BLaER1 treated with 17β-estradiol and CSF1 and Interleukin-3, amounts not matched to agents 10 nM and 100 nM (cell line): Measurements from ENCODE around the gene SLC35A1.

Experiments used
- H3K27ac ChIP-seq, 11 experiments: shearing (Covaris generic); formaldehyde crosslinking; 2 replicates each; pipeline ENCODE4 v1.8.1; 2022
- H3K27me3 ChIP-seq, 11 experiments: shearing (Covaris generic); formaldehyde crosslinking; 2 replicates each; pipeline ENCODE4 v1.8.1; 2022
- H3K36me3 ChIP-seq, 11 experiments: shearing (Covaris generic); formaldehyde crosslinking; 2 replicates each; pipeline ENCODE4 v1.8.1; 2022
- H3K4me1 ChIP-seq, 10 experiments: shearing (Covaris generic); formaldehyde crosslinking; 2 replicates each; pipeline ENCODE4 v1.8.1; 2022
- H3K4me2 ChIP-seq, 11 experiments: shearing (Covaris generic); formaldehyde crosslinking; 2 replicates each; pipeline ENCODE4 v1.8.1; 2022
- H3K4me3 ChIP-seq, 10 experiments: shearing (Covaris generic); formaldehyde crosslinking; 2 replicates each; pipeline ENCODE4 v1.8.1; 2022
- H3K9ac ChIP-seq, 11 experiments: shearing (Covaris generic); formaldehyde crosslinking; 2 replicates each; pipeline ENCODE4 v1.8.1; 2022
- H3K9me3 ChIP-seq, 11 experiments: shearing (Covaris generic); formaldehyde crosslinking; replicated peaks in 1 of 11; 2 replicates each; pipeline ENCODE4 v1.8.1; 2022
- H4K20me1 ChIP-seq, 11 experiments: shearing (Covaris generic); formaldehyde crosslinking; 2 replicates each; pipeline ENCODE4 v1.8.1; 2022
- Cebpa-rat ChIP-seq, 11 experiments: shearing (Covaris generic); IDR thresholded peaks; 2 replicates each; pipeline ENCODE4 v1.8.1; 2022

Gene SLC35A1

GRCh38 chr6:87541041-87541440 lies 68.3 kb downstream of the SLC35A1 start:
- no peaks in the 10 kb centered on the region for H3K27me3 ChIP-seq
- no peak overlapping the region for H3K4me2 ChIP-seq
- H3K9me3 ChIP-seq: peaks cover 9 to 19% (median 14%) of the 10 kb centered on the region in 11 experiments; a peak in 18 of 22 replicates
- TF ChIP-seq Cebpa-rat (IDR thresholded peaks at IDR 0.05): no peak
- H3K27ac ChIP-seq: no peak overlapping the region
- no peak overlapping the region for H3K9ac ChIP-seq
- peaks cover 0 to 8% (median 0%) of the 10 kb centered on the region in 10 experiments; a peak in 1 of 20 replicates for H3K4me1 ChIP-seq
- no peak overlapping the region for H3K4me3 ChIP-seq
- no peaks in the 10 kb centered on the region for H4K20me1 ChIP-seq
- H3K36me3 ChIP-seq: peaks cover 18 to 55% (median 30%) of the 10 kb centered on the region in 11 experiments; a peak in 18 of 22 replicates

GRCh38 chr6:87541744-87542143 lies 69.0 kb downstream of the SLC35A1 start:
- no peak overlapping the region for H3K27ac ChIP-seq
- H3K27me3 ChIP-seq: no peaks in the 10 kb centered on the region
- H3K4me3 ChIP-seq: no peak overlapping the region
- TF ChIP-seq Cebpa-rat (IDR thresholded peaks at IDR 0.05): no peak
- no peaks in the 10 kb centered on the region for H4K20me1 ChIP-seq
- peaks cover 0 to 7% (median 0%) of the 10 kb centered on the region in 10 experiments; a peak in 1 of 20 replicates for H3K4me1 ChIP-seq
- H3K9ac ChIP-seq: no peak overlapping the region
- H3K9me3 ChIP-seq: peaks cover 9 to 19% (median 14%) of the 10 kb centered on the region in 11 experiments; a peak in 18 of 22 replicates
- H3K4me2 ChIP-seq: no peak overlapping the region
- peaks cover 18 to 57% (median 30%) of the 10 kb centered on the region in 11 experiments; a peak in 18 of 22 replicates for H3K36me3 ChIP-seq

DNA sequence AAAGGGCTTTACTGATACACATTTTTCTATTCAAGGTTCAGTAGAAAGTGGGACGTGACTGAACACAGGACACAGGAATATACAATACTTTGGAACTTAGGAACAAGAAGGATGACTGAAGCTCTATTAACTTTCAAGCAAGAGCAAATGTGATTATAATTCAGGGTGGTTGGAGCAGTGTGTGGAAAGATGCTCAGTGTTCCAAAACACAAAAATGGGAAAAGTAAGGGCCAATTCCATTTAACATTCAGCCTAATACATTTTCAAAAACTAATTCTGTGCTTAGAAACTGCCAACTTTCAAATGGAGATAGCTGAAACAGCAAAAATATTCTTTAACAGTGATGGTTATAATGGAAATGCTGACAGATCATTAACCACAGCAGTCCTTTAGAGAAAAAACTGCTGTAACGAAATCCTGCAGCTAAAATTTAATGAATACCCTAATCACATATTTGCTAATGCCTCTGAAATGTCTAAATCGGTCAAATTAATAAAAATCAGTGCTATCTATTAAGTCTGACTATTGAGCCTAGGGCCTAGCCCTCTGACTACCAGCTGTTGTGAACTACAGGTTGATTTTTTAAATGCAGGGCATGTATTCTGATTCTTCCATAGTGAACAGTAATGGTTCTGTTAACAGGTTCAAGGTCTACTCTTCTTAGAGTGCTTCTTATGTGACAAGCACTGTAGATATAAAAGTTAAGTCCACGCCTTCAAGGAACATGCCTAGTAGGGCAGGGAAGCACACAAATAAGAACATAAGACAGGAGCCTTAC lies 71.1 kb downstream of the SLC35A1 start:
- Histone ChIP-seq H3K4me2 (no peak overlapping the region), H3K4me3 (no peak overlapping the region), H3K27ac (no peak overlapping the region), H3K36me3 (peaks cover 18 to 70% (median 37%) of the 10 kb centered on the region in 11 experiments; a peak in 20 of 22 replicates), H4K20me1 (no peaks in the 10 kb centered on the region), H3K9me3 (peaks cover 9 to 19% (median 14%) of the 10 kb centered on the region in 11 experiments; a peak in 18 of 22 replicates), H3K4me1 (no peaks in the 10 kb centered on the region), H3K9ac (no peak overlapping the region), H3K27me3 (no peaks in the 10 kb centered on the region)
- TF ChIP-seq Cebpa-rat (IDR thresholded peaks at IDR 0.05): no peak

DNA sequence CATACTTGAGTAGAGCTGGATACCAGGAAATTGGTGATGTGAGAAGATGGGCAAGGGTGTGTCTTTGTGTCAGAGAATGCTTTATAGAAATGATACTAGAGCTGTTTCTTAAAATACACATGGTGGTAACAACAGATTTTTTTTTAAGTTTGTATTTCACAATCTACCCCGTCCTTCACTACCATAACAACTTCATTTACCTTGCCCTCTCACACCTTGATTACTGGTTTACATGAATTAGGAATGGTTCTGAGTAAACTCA lies 71.6 kb downstream of the SLC35A1 start:
- Histone ChIP-seq H3K36me3 (peaks cover 13 to 70% (median 34%) of the 10 kb centered on the region in 11 experiments; a peak in 20 of 22 replicates), H4K20me1 (no peaks in the 10 kb centered on the region), H3K27me3 (no peaks in the 10 kb centered on the region), H3K4me2 (no peak overlapping the region), H3K9me3 (peaks cover 7 to 17% (median 10%) of the 10 kb centered on the region in 11 experiments; a peak in 18 of 22 replicates), H3K9ac (no peak overlapping the region), H3K4me3 (no peak overlapping the region), H3K4me1 (no peaks in the 10 kb centered on the region), H3K27ac (no peak overlapping the region)
- no peak for TF ChIP-seq Cebpa-rat (IDR thresholded peaks at IDR 0.05)

DNA sequence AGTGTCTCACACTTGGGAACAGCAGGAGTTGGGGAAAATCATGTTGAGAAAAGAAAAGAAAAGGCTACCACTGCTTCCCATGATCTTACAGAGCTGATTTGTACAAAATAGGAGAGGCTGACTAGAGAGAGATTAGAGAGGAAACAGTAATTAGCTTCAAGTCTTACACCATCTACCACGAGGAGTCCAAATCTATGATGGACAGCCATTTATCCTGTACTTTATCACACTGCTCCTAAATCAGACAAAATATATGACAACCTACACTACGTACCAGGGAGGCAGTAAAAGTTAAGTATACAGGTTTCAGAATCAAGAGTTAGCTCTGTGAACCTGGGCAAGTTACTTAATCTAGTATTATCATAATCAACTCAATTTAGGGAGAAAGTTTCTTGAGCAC lies 79.0 kb downstream of the SLC35A1 start:
- peaks cover 8 to 65% (median 18%) of the 10 kb centered on the region in 11 experiments; a peak in 15 of 22 replicates for H3K36me3 ChIP-seq
- H3K9me3 ChIP-seq: no peaks in the 10 kb centered on the region
- H3K9ac ChIP-seq: no peak overlapping the region
- no peak for TF ChIP-seq Cebpa-rat (IDR thresholded peaks at IDR 0.05)
- no peaks in the 10 kb centered on the region for H3K27me3 ChIP-seq
- H4K20me1 ChIP-seq: no peaks in the 10 kb centered on the region
- no peak overlapping the region for H3K4me3 ChIP-seq
- H3K4me2 ChIP-seq: no peak overlapping the region
- no peaks in the 10 kb centered on the region for H3K4me1 ChIP-seq
- no peak overlapping the region for H3K27ac ChIP-seq

- H3K9ac ChIP-seq: no peak overlapping the region
- TF ChIP-seq Cebpa-rat (IDR thresholded peaks at IDR 0.05): no peak
- H3K36me3 ChIP-seq: peaks cover 8 to 67% (median 17%) of the 10 kb centered on the region in 11 experiments; a peak in 14 of 22 replicates
- no peaks in the 10 kb centered on the region for H3K27me3 ChIP-seq
- H4K20me1 ChIP-seq: no peaks in the 10 kb centered on the region
- no peak overlapping the region for H3K4me3 ChIP-seq
- H3K27ac ChIP-seq: no peak overlapping the region
- no peaks in the 10 kb centered on the region for H3K9me3 ChIP-seq
- H3K4me2 ChIP-seq: no peak overlapping the region
- H3K4me1 ChIP-seq: no peaks in the 10 kb centered on the region
Observed at GRCh38 chr6:87553159-87553765, 80.5 kb downstream of the SLC35A1 start.

- TF ChIP-seq Cebpa-rat (IDR thresholded peaks at IDR 0.05): no peak
- Histone ChIP-seq H3K27me3 (no peaks in the 10 kb centered on the region), H3K9ac (no peak overlapping the region), H4K20me1 (no peaks in the 10 kb centered on the region), H3K4me3 (no peak overlapping the region), H3K4me1 (no peaks in the 10 kb centered on the region), H3K27ac (no peak overlapping the region), H3K9me3 (no peaks in the 10 kb centered on the region), H3K4me2 (no peak overlapping the region), H3K36me3 (peaks cover 7 to 57% (median 16%) of the 10 kb centered on the region in 11 experiments; a peak in 13 of 22 replicates)
Observed at GRCh38 chr6:87555506-87555905, 82.7 kb downstream of the SLC35A1 start.

GRCh38 chr6:87558446-87558845 lies 85.7 kb downstream of the SLC35A1 start:
- no peaks in the 10 kb centered on the region for H3K4me1 ChIP-seq
- H3K27ac ChIP-seq: no peak overlapping the region
- no peaks in the 10 kb centered on the region for H3K27me3 ChIP-seq
- H3K36me3 ChIP-seq: peaks cover 12 to 70% (median 25%) of the 10 kb centered on the region in 11 experiments; a peak in 16 of 22 replicates
- H3K4me3 ChIP-seq: no peak overlapping the region
- no peak overlapping the region for H3K9ac ChIP-seq
- no peaks in the 10 kb centered on the region for H4K20me1 ChIP-seq
- TF ChIP-seq Cebpa-rat (IDR thresholded peaks at IDR 0.05): no peak
- H3K9me3 ChIP-seq: no peaks in the 10 kb centered on the region
- no peak overlapping the region for H3K4me2 ChIP-seq

DNA sequence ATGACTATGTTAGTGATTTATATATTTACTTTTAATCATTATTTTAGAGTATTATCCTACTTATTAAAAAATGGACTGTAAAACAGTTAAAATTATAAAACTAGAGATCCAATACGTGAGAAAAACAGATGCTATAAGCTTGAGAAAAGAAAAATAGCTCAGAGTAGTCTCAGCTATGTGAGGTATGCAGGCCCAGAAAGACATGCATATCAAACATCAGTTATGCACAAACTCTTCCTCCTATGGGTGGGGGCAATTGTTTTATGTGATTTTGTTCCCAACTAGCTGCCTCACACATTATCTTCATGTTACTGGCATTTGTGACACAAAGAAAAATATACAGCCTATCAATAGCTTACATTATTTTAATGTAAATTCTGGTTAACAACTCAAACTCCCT lies 88.2 kb downstream of the SLC35A1 start:
- Histone ChIP-seq H3K4me1 (no peaks in the 10 kb centered on the region), H4K20me1 (no peaks in the 10 kb centered on the region), H3K27ac (no peak overlapping the region), H3K4me2 (no peak overlapping the region), H3K9ac (no peak overlapping the region), H3K36me3 (peaks cover 11 to 64% (median 17%) of the 10 kb centered on the region in 11 experiments; a peak in 16 of 22 replicates), H3K27me3 (no peaks in the 10 kb centered on the region), H3K4me3 (no peak overlapping the region), H3K9me3 (no peaks in the 10 kb centered on the region)
- TF ChIP-seq Cebpa-rat (IDR thresholded peaks at IDR 0.05): no peak
